Astrocyte (in vitro differentiated cells and primary cell): ENCODE results near the gene ACER1. TPM values are rescaled to one million over a fixed set of nuclear protein-coding genes. Genes with fewer than 3 reads are reported as not detected.
A peak's percentile ranks its signal among the peaks of the same experiment; 100 is the strongest.

ENCODE experiments used
- DNase-seq: peaks from one replicate; pipeline ENCODE4 v3.0.0-alpha.2; 2010; ENCODE audit warnings: low read depth
- FAIRE-seq: peaks from 2 replicates; lab custom pipeline; 2011; peaks lifted over from hg19 to GRCh38; lab: Jason Lieb, UNC
- H2AFZ ChIP-seq: 2 replicates; pipeline ENCODE4 v1.6.0; 2012; ENCODE audit warnings: low read depth, low read length, inconsistent platforms
- H3K27ac ChIP-seq: 2 replicates; pipeline ENCODE4 v1.5.1; 2011; ENCODE audit warnings: low read depth, low read length, inconsistent platforms
- H3K27me3 ChIP-seq: 2 replicates; pipeline ENCODE4 v1.6.0; 2011; ENCODE audit warnings: low read length, inconsistent platforms; ENCODE audit not compliant: insufficient read depth
- H3K36me3 ChIP-seq: 2 replicates; pipeline ENCODE4 v1.5.1; 2011; ENCODE audit warnings: low read length, inconsistent platforms; ENCODE audit not compliant: insufficient read depth
- H3K4me1 ChIP-seq: 2 replicates; pipeline ENCODE4 v1.5.1; 2011; ENCODE audit warnings: low read length, inconsistent platforms; ENCODE audit not compliant: insufficient read depth
- H3K4me2 ChIP-seq: 2 replicates; pipeline ENCODE4 v1.6.0; 2012; ENCODE audit warnings: low read length, inconsistent platforms
- H3K4me3 ChIP-seq: 2 replicates; pipeline ENCODE4 v1.5.1; 2011; ENCODE audit warnings: low read depth, mild to moderate bottlenecking, low read length, inconsistent platforms; ENCODE audit not compliant: insufficient read depth
- H3K79me2 ChIP-seq: 2 replicates; pipeline ENCODE4 v1.6.0; 2012; ENCODE audit warnings: mild to moderate bottlenecking, low read length, inconsistent platforms; ENCODE audit not compliant: insufficient read depth
- H3K9ac ChIP-seq: 2 replicates; pipeline ENCODE4 v1.6.0; 2012; ENCODE audit warnings: mild to moderate bottlenecking, low read length, inconsistent platforms
- H3K9me3 ChIP-seq: 2 replicates; pipeline ENCODE4 v1.5.1; 2012; ENCODE audit warnings: low read depth, mild to moderate bottlenecking, low read length, inconsistent platforms; ENCODE audit not compliant: insufficient read depth
- H4K20me1 ChIP-seq: 2 replicates; pipeline ENCODE4 v1.6.0; 2012; ENCODE audit warnings: low read length, inconsistent platforms; ENCODE audit not compliant: insufficient read depth
- H3K27ac Mint-ChIP-seq: one replicate; pipeline ENCODE4 v1.8.0; 2021; ENCODE audit warnings: mild to moderate bottlenecking, mixed read lengths; ENCODE audit not compliant: unreplicated experiment
- H3K27me3 Mint-ChIP-seq: one replicate; pipeline ENCODE4 v1.8.0; 2021; ENCODE audit warnings: low read depth, mixed read lengths; ENCODE audit not compliant: unreplicated experiment
- H3K36me3 Mint-ChIP-seq: one replicate; pipeline ENCODE4 v1.8.0; 2021; ENCODE audit warnings: low read depth, mixed read lengths; ENCODE audit not compliant: unreplicated experiment
- H3K4me1 Mint-ChIP-seq: one replicate; pipeline ENCODE4 v1.8.0; 2021; ENCODE audit warnings: low read depth, mixed read lengths; ENCODE audit not compliant: unreplicated experiment
- H3K4me3 Mint-ChIP-seq: one replicate; pipeline ENCODE4 v1.8.0; 2021; ENCODE audit warnings: mild to moderate bottlenecking, moderate library complexity, mixed read lengths; ENCODE audit not compliant: unreplicated experiment
- H3K9me3 Mint-ChIP-seq: one replicate; pipeline ENCODE4 v1.8.0; 2021; ENCODE audit warnings: mild to moderate bottlenecking, mixed read lengths; ENCODE audit not compliant: unreplicated experiment
- CTCF ChIP-seq: IDR thresholded peaks from 2 replicates; pipeline ENCODE4 v1.5.1; 2011; ENCODE audit warnings: low read depth, mild to moderate bottlenecking, inconsistent platforms, low read length, moderate library complexity; ENCODE audit not compliant: insufficient read depth
- EZH2 ChIP-seq: IDR thresholded peaks from 2 replicates; pipeline ENCODE4 v1.6.1; 2012; ENCODE audit warnings: mild to moderate bottlenecking, low read length, inconsistent platforms; ENCODE audit not compliant: insufficient read depth
- total RNA-seq: library from RNA; stranded (reverse); gene quantifications from 2 replicates; pipeline ENCODE4 v1.2.1, GENCODE V29; 2021

ACER1 gene
- total RNA-seq, 1 donor from 2014 or later: not detected

DNA sequence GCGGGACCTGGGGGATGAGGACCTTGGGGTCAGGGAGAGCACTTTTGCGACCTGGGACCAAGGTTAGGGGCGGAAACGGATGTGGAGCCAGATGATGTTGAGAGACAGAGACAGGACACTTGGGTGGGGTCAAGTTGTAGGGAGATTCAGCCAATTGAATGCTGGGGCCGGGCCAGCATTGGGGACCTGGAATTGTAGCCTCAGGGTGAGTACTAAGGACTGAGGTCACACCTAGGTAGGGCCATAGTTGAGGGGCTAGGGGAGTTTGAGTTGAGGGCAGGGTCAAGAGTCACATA is 40.3 kb upstream of the ACER1 start:
- Histone ChIP-seq H3K79me2 (no peaks in the 10 kb centered on the region), H3K27me3 (no peaks in the 10 kb centered on the region), H4K20me1 (no peaks in the 10 kb centered on the region), H3K9ac (peak overlapping the region; percentile 66), H3K36me3 (peaks cover 1% of the 10 kb centered on the region), H3K4me1 (peaks cover 16% of the 10 kb centered on the region), H3K4me3 (peak overlapping the region; percentile 57), H2AFZ (peak overlapping the region; percentile 63), H3K4me2 (peak overlapping the region; percentile 96), H3K9me3 (no peaks in the 10 kb centered on the region), H3K27ac (peak overlapping the region; percentile 42)
- Mint-ChIP-seq H3K9me3 (no peaks in the 10 kb centered on the region), H3K4me3 (peak overlapping the region; percentile 81), H3K36me3 (peaks cover 2% of the 10 kb centered on the region), H3K4me1 (peaks cover 8% of the 10 kb centered on the region), H3K27ac (peak overlapping the region; percentile 75), H3K27me3 (no peaks in the 10 kb centered on the region)
- TF ChIP-seq CTCF: no peak
- no peak for TF ChIP-seq EZH2
- no peak for FAIRE-seq
- DNase-seq: no peak

DNA sequence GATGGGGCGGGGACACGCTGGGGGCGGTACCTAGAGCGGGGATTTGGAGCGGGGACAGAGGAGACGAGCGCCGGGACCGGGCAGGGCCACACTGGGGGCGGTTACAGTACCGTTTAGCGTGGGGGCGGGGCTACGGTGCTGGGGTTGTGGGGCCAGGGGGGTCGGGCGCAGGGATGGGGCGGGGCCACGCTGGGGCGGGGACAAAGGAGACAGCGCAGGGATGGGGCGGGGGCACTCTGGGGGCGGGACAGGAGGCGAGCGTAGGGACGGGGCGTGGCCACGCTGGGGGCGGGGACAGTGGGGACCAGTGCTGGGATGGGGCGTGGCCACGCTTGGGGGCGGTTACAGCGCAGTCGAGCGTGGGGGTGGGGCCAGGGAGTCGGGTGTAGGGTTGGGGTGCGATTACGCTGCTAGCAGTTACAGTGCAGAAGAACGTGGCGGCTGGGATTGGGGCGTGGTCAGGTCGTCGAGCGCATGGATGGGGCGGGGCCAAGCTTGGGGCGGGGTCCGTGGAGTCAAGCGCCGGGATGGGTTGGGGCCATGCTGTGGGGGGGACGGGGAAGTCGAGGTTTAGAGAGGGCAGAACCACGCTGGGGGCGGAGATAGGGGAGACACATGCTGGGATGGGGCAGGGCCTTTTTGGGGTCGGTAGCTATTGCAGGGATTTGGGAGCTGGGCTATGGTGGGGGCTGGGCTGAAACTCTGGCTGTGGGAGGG is 39.8 kb upstream of the ACER1 start:
- peak overlapping the region; percentile 86 for H3K4me3 Mint-ChIP-seq
- Histone ChIP-seq H2AFZ (peak overlapping the region; percentile 95), H3K4me2 (peak overlapping the region; percentile 96), H3K27me3 (no peaks in the 10 kb centered on the region), H3K79me2 (no peaks in the 10 kb centered on the region), H3K4me3 (peak overlapping the region; percentile 89), H3K4me1 (peaks cover 13% of the 10 kb centered on the region), H3K36me3 (peaks cover 2% of the 10 kb centered on the region), H3K27ac (peak overlapping the region; percentile 96), H4K20me1 (no peaks in the 10 kb centered on the region), H3K9me3 (no peaks in the 10 kb centered on the region), H3K9ac (peak overlapping the region; percentile 96)
- H3K9me3 Mint-ChIP-seq: no peaks in the 10 kb centered on the region
- H3K4me1 Mint-ChIP-seq: peaks cover 7% of the 10 kb centered on the region
- TF ChIP-seq CTCF: no peak
- TF ChIP-seq EZH2: no peak
- peak overlapping the region; percentile 97 for H3K27ac Mint-ChIP-seq
- peaks cover 3% of the 10 kb centered on the region for H3K36me3 Mint-ChIP-seq
- FAIRE-seq (no peak), DNase-seq (peak; percentile 88)
- H3K27me3 Mint-ChIP-seq: no peaks in the 10 kb centered on the region

DNA sequence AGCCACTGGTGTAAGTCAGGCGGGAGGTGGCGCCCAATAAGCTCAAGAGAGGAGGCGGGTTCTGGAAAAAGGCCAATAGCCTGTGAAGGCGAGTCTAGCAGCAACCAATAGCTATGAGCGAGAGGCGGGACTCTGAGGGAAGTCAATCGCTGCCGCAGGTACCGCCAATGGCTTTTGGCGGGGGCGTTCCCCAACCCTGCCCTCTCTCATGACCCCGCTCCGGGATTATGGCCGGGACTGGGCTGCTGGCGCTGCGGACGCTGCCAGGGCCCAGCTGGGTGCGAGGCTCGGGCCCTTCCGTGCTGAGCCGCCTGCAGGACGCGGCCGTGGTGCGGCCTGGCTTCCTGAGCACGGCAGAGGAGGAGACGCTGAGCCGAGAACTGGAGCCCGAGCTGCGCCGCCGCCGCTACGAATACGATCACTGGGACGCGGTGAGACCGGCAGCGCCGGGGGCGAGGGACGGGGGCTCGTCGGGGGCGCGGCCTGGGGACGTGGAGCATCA is 39.2 kb upstream of the ACER1 start, which contains the start of gene ALKBH7:
TSS of gene ALKBH7 (plus strand) at position 201 of the 502 bp plus-strand sequence. CDS start at position 228, 27 bp downstream.
- Mint-ChIP-seq H3K27ac (peak within 1 kb of the TSS; percentile 97), H3K27me3 (no peaks in the 10 kb centered on the region), H3K36me3 (peaks cover 5% of the 10 kb centered on the region), H3K9me3 (no peaks in the 10 kb centered on the region), H3K4me1 (peaks cover 6% of the 10 kb centered on the region), H3K4me3 (peak within 1 kb of the TSS; percentile 86)
- Histone ChIP-seq H3K4me2 (peak within 1 kb of the TSS; percentile 96), H3K27ac (peak within 1 kb of the TSS; percentile 96), H3K79me2 (no peaks in the 10 kb centered on the region), H3K9ac (peak within 1 kb of the TSS; percentile 96), H3K4me1 (peaks cover 13% of the 10 kb centered on the region), H4K20me1 (no peaks in the 10 kb centered on the region), H3K36me3 (peaks cover 5% of the 10 kb centered on the region), H3K4me3 (peak within 1 kb of the TSS; percentile 89), H3K9me3 (no peaks in the 10 kb centered on the region), H2AFZ (peak within 1 kb of the TSS; percentile 95), H3K27me3 (no peaks in the 10 kb centered on the region)
- FAIRE-seq (peak; percentile 75), DNase-seq (peak; percentile 99)
- TF ChIP-seq EZH2 (no peak), CTCF (no peak)
